WTC11 (cell line): Measurements from ENCODE around the gene ZBTB47. TPM values are rescaled to one million over a fixed set of nuclear protein-coding genes. Genes with fewer than 3 reads are reported as not detected.

Experiments
- CBFB ChIP-seq: sonication (generic); formaldehyde crosslinking; IDR thresholded peaks from 2 replicates; pipeline ENCODE4 v1.8.1; 2022; ENCODE audit warnings: mild to moderate bottlenecking, low read depth, missing genetic modification reagents
- ETV6 ChIP-seq: sonication (generic); formaldehyde crosslinking; IDR thresholded peaks from 2 replicates; pipeline ENCODE4 v1.8.1; 2022; ENCODE audit warnings: mild to moderate bottlenecking, missing genetic modification reagents
- GABPB1 ChIP-seq: sonication (generic); formaldehyde crosslinking; IDR thresholded peaks from 2 replicates; pipeline ENCODE4 v1.8.1; 2023; ENCODE audit warnings: mild to moderate bottlenecking, missing genetic modification reagents
- MXD4 ChIP-seq: fragments of 250-450 bp; sonication (Bioruptor Pico); IDR thresholded peaks from 2 replicates; pipeline ENCODE4 v1.8.0; 2021; ENCODE audit warnings: mild to moderate bottlenecking, moderate library complexity, borderline replicate concordance
- PRRX2 ChIP-seq: fragments of 250-450 bp; sonication (Bioruptor Pico); IDR thresholded peaks from 2 replicates; pipeline ENCODE4 v1.8.0; 2021; ENCODE audit warnings: mild to moderate bottlenecking
- TEAD4 ChIP-seq: sonication (generic); formaldehyde crosslinking; IDR thresholded peaks from 2 replicates; pipeline ENCODE4 v1.8.0; 2022; ENCODE audit warnings: mild to moderate bottlenecking, missing genetic modification reagents
- ZNF232 ChIP-seq: sonication (generic); formaldehyde crosslinking; IDR thresholded peaks from 2 replicates; pipeline ENCODE4 v1.8.0; 2022; ENCODE audit warnings: mild to moderate bottlenecking, missing genetic modification reagents
- ZNF396 ChIP-seq: fragments of 250-450 bp; sonication (Bioruptor Pico); IDR thresholded peaks from 2 replicates; pipeline ENCODE4 v1.8.0; 2021; ENCODE audit warnings: mild to moderate bottlenecking, moderate library complexity, borderline replicate concordance
- total RNA-seq: library from RNA; stranded (reverse); gene quantifications from 3 replicates; pipeline ENCODE4 v1.2.3, GENCODE V29; 2021
- TF ChIP-seq, protein P1 (sequence below): sonication (generic); formaldehyde crosslinking; conservative IDR thresholded peaks from 2 replicates; pipeline ENCODE4 v1.8.1; 2023; ENCODE audit warnings: mild to moderate bottlenecking, low read depth, missing genetic modification reagents, moderate library complexity
- TF ChIP-seq, protein P2 (sequence below): fragments of 250-450 bp; sonication (Bioruptor Pico); IDR thresholded peaks from 2 replicates; pipeline ENCODE4 v1.8.0; 2021; ENCODE audit warnings: mild to moderate bottlenecking
- TF ChIP-seq, protein P3 (sequence below): sonication (generic); formaldehyde crosslinking; IDR thresholded peaks from 2 replicates; pipeline ENCODE4 v1.8.0; 2023; ENCODE audit warnings: mild to moderate bottlenecking, missing genetic modification reagents
- TF ChIP-seq, protein P4 (sequence below): sonication (generic); formaldehyde crosslinking; IDR thresholded peaks from 2 replicates; pipeline ENCODE4 v1.8.1; 2023; ENCODE audit warnings: mild to moderate bottlenecking, missing genetic modification reagents
- TF ChIP-seq, protein P5 (sequence below): sonication (generic); formaldehyde crosslinking; IDR thresholded peaks from 2 replicates; pipeline ENCODE4 v1.8.0; 2023; ENCODE audit warnings: missing genetic modification reagents, mild to moderate bottlenecking, borderline replicate concordance
- TF ChIP-seq, protein P6 (sequence below): sonication (generic); formaldehyde crosslinking; IDR thresholded peaks from 2 replicates; pipeline ENCODE4 v1.8.1; 2023; ENCODE audit warnings: mild to moderate bottlenecking, missing genetic modification reagents, moderate library complexity
- TF ChIP-seq, protein P7 (sequence below): sonication (generic); formaldehyde crosslinking; IDR thresholded peaks from 2 replicates; pipeline ENCODE4 v1.8.1; 2023; ENCODE audit warnings: mild to moderate bottlenecking, moderate library complexity, missing genetic modification reagents
- TF ChIP-seq, protein P8 (sequence below): sonication (generic); formaldehyde crosslinking; IDR thresholded peaks from 2 replicates; pipeline ENCODE4 v1.8.0; 2022; ENCODE audit warnings: missing genetic modification reagents

Gene ZBTB47
- total RNA-seq, 1 experiment from 2014 or later: 5.2 TPM

DNA sequence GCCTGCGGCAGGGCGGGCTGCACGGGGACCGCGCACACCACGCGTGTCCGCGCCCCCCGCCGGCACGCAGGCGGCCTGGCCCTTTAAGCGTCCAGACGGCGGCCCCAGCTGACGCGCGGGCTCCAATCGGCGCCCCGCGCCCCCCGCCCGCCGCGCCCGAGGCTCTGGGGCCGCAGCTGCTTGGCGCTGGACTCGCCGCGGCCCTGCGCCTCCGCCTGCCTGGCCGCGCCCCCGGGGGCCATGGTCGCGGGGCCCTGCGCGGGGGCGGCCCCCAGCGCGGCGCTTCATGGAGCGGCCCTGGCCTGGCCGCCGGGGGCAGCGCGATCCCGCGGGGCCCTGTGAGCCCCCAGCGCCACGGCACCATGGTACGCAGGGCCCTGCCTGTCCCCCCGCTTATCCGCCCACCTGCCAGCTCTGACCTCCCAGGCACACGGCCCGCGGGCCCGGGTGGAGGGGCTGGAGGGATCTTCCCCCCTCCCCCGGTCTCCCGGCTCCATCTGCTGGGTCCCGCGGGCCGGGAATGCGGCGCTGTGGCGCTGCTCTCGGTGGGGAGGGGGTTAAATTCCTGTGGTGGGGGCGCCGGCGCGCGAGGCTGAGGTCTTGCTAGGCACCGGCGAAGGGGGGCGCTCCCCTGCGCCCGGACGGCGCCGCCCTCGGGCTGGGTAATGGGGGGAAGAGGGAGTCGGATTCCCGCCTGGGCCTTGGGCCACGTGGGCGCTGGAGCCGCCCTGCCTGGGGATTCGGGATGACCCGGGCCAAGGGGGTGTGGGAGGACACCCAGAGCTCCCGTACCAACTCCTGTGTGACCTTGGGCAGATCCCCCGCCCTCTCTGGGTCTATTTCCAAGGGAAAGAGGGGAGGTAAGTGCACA is 1.1 kb downstream of the ZBTB47 start (continued):
- TF ChIP-seq, protein P1, sequence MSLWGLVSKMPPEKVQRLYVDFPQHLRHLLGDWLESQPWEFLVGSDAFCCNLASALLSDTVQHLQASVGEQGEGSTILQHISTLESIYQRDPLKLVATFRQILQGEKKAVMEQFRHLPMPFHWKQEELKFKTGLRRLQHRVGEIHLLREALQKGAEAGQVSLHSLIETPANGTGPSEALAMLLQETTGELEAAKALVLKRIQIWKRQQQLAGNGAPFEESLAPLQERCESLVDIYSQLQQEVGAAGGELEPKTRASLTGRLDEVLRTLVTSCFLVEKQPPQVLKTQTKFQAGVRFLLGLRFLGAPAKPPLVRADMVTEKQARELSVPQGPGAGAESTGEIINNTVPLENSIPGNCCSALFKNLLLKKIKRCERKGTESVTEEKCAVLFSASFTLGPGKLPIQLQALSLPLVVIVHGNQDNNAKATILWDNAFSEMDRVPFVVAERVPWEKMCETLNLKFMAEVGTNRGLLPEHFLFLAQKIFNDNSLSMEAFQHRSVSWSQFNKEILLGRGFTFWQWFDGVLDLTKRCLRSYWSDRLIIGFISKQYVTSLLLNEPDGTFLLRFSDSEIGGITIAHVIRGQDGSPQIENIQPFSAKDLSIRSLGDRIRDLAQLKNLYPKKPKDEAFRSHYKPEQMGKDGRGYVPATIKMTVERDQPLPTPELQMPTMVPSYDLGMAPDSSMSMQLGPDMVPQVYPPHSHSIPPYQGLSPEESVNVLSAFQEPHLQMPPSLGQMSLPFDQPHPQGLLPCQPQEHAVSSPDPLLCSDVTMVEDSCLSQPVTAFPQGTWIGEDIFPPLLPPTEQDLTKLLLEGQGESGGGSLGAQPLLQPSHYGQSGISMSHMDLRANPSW (CRISPR knock-in tag): no peak
- TF ChIP-seq, protein P2, sequence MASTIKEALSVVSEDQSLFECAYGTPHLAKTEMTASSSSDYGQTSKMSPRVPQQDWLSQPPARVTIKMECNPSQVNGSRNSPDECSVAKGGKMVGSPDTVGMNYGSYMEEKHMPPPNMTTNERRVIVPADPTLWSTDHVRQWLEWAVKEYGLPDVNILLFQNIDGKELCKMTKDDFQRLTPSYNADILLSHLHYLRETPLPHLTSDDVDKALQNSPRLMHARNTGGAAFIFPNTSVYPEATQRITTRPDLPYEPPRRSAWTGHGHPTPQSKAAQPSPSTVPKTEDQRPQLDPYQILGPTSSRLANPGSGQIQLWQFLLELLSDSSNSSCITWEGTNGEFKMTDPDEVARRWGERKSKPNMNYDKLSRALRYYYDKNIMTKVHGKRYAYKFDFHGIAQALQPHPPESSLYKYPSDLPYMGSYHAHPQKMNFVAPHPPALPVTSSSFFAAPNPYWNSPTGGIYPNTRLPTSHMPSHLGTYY: no peak; the same call in 1 of the 2 replicates
- TF ChIP-seq PRRX2 (CRISPR knock-in tag) (peak; percentile 60; the same call in 1 of the 2 replicates), TEAD4 (CRISPR knock-in tag) (peak; percentile 90), MXD4 (CRISPR knock-in tag) (no peak), ZNF232 (0 out of 2 replicates have a peak, but pooled peaks have one; percentile 38), CBFB (CRISPR knock-in tag) (0 out of 2 replicates have a peak, but pooled peaks have one; percentile 23), ETV6 (CRISPR knock-in tag) (peak; percentile 57; the same call in 1 of the 2 replicates), GABPB1 (CRISPR knock-in tag) (no peak), ZNF396 (CRISPR knock-in tag) (no peak)
- TF ChIP-seq, protein P3, sequence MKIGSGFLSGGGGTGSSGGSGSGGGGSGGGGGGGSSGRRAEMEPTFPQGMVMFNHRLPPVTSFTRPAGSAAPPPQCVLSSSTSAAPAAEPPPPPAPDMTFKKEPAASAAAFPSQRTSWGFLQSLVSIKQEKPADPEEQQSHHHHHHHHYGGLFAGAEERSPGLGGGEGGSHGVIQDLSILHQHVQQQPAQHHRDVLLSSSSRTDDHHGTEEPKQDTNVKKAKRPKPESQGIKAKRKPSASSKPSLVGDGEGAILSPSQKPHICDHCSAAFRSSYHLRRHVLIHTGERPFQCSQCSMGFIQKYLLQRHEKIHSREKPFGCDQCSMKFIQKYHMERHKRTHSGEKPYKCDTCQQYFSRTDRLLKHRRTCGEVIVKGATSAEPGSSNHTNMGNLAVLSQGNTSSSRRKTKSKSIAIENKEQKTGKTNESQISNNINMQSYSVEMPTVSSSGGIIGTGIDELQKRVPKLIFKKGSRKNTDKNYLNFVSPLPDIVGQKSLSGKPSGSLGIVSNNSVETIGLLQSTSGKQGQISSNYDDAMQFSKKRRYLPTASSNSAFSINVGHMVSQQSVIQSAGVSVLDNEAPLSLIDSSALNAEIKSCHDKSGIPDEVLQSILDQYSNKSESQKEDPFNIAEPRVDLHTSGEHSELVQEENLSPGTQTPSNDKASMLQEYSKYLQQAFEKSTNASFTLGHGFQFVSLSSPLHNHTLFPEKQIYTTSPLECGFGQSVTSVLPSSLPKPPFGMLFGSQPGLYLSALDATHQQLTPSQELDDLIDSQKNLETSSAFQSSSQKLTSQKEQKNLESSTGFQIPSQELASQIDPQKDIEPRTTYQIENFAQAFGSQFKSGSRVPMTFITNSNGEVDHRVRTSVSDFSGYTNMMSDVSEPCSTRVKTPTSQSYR (CRISPR knock-in tag): 0 out of 2 replicates have a peak, but pooled peaks have one; percentile 44
- TF ChIP-seq, protein P4, sequence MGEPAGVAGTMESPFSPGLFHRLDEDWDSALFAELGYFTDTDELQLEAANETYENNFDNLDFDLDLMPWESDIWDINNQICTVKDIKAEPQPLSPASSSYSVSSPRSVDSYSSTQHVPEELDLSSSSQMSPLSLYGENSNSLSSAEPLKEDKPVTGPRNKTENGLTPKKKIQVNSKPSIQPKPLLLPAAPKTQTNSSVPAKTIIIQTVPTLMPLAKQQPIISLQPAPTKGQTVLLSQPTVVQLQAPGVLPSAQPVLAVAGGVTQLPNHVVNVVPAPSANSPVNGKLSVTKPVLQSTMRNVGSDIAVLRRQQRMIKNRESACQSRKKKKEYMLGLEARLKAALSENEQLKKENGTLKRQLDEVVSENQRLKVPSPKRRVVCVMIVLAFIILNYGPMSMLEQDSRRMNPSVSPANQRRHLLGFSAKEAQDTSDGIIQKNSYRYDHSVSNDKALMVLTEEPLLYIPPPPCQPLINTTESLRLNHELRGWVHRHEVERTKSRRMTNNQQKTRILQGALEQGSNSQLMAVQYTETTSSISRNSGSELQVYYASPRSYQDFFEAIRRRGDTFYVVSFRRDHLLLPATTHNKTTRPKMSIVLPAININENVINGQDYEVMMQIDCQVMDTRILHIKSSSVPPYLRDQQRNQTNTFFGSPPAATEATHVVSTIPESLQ: no peak
- TF ChIP-seq, protein P5, sequence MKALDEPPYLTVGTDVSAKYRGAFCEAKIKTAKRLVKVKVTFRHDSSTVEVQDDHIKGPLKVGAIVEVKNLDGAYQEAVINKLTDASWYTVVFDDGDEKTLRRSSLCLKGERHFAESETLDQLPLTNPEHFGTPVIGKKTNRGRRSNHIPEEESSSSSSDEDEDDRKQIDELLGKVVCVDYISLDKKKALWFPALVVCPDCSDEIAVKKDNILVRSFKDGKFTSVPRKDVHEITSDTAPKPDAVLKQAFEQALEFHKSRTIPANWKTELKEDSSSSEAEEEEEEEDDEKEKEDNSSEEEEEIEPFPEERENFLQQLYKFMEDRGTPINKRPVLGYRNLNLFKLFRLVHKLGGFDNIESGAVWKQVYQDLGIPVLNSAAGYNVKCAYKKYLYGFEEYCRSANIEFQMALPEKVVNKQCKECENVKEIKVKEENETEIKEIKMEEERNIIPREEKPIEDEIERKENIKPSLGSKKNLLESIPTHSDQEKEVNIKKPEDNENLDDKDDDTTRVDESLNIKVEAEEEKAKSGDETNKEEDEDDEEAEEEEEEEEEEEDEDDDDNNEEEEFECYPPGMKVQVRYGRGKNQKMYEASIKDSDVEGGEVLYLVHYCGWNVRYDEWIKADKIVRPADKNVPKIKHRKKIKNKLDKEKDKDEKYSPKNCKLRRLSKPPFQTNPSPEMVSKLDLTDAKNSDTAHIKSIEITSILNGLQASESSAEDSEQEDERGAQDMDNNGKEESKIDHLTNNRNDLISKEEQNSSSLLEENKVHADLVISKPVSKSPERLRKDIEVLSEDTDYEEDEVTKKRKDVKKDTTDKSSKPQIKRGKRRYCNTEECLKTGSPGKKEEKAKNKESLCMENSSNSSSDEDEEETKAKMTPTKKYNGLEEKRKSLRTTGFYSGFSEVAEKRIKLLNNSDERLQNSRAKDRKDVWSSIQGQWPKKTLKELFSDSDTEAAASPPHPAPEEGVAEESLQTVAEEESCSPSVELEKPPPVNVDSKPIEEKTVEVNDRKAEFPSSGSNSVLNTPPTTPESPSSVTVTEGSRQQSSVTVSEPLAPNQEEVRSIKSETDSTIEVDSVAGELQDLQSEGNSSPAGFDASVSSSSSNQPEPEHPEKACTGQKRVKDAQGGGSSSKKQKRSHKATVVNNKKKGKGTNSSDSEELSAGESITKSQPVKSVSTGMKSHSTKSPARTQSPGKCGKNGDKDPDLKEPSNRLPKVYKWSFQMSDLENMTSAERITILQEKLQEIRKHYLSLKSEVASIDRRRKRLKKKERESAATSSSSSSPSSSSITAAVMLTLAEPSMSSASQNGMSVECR (CRISPR knock-in tag): peak; percentile 85; the same call in 1 of the 2 replicates
- TF ChIP-seq, protein P6, sequence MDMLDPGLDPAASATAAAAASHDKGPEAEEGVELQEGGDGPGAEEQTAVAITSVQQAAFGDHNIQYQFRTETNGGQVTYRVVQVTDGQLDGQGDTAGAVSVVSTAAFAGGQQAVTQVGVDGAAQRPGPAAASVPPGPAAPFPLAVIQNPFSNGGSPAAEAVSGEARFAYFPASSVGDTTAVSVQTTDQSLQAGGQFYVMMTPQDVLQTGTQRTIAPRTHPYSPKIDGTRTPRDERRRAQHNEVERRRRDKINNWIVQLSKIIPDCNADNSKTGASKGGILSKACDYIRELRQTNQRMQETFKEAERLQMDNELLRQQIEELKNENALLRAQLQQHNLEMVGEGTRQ (CRISPR knock-in tag): peak; percentile 84
- TF ChIP-seq, protein P7, sequence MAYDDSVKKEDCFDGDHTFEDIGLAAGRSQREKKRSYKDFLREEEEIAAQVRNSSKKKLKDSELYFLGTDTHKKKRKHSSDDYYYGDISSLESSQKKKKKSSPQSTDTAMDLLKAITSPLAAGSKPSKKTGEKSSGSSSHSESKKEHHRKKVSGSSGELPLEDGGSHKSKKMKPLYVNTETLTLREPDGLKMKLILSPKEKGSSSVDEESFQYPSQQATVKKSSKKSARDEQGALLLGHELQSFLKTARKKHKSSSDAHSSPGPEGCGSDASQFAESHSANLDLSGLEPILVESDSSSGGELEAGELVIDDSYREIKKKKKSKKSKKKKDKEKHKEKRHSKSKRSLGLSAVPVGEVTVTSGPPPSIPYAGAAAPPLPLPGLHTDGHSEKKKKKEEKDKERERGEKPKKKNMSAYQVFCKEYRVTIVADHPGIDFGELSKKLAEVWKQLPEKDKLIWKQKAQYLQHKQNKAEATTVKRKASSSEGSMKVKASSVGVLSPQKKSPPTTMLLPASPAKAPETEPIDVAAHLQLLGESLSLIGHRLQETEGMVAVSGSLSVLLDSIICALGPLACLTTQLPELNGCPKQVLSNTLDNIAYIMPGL (CRISPR knock-in tag): peak; percentile 39; the same call in 1 of the 2 replicates
- TF ChIP-seq, protein P8, sequence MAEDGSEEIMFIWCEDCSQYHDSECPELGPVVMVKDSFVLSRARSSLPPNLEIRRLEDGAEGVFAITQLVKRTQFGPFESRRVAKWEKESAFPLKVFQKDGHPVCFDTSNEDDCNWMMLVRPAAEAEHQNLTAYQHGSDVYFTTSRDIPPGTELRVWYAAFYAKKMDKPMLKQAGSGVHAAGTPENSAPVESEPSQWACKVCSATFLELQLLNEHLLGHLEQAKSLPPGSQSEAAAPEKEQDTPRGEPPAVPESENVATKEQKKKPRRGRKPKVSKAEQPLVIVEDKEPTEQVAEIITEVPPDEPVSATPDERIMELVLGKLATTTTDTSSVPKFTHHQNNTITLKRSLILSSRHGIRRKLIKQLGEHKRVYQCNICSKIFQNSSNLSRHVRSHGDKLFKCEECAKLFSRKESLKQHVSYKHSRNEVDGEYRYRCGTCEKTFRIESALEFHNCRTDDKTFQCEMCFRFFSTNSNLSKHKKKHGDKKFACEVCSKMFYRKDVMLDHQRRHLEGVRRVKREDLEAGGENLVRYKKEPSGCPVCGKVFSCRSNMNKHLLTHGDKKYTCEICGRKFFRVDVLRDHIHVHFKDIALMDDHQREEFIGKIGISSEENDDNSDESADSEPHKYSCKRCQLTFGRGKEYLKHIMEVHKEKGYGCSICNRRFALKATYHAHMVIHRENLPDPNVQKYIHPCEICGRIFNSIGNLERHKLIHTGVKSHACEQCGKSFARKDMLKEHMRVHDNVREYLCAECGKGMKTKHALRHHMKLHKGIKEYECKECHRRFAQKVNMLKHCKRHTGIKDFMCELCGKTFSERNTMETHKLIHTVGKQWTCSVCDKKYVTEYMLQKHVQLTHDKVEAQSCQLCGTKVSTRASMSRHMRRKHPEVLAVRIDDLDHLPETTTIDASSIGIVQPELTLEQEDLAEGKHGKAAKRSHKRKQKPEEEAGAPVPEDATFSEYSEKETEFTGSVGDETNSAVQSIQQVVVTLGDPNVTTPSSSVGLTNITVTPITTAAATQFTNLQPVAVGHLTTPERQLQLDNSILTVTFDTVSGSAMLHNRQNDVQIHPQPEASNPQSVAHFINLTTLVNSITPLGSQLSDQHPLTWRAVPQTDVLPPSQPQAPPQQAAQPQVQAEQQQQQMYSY (CRISPR knock-in tag): no peak
